Duodenal mucosa (tissue), 2 donors: ENCODE data around the gene MAP4K4.

ENCODE experiments used
- H3K27ac ChIP-seq: one replicate; pipeline ENCODE4 v1.7.0; 2013; ENCODE audit warnings: low read depth, low read length
- H3K27me3 ChIP-seq, 2 donors: one replicate each; pipeline ENCODE4 v1.7.0; 2013; ENCODE audit warnings: low read length in 2 of 2, control low read depth in 1 of 2; ENCODE audit not compliant: insufficient read depth in 2 of 2, control insufficient read depth in 1 of 2
- H3K36me3 ChIP-seq, 2 donors: one replicate each; pipeline ENCODE4 v1.7.0; 2013; ENCODE audit warnings: low read length in 2 of 2, control low read depth in 1 of 2; ENCODE audit not compliant: insufficient read depth in 2 of 2, control insufficient read depth in 1 of 2
- H3K4me1 ChIP-seq, 2 donors: one replicate each; pipeline ENCODE4 v1.7.0; 2013; ENCODE audit warnings: low read length in 2 of 2, control low read depth in 1 of 2; ENCODE audit not compliant: insufficient read depth in 2 of 2, control insufficient read depth in 1 of 2
- H3K4me3 ChIP-seq, 2 donors: one replicate each; pipeline ENCODE4 v1.7.0; 2013; ENCODE audit warnings: low read length in 2 of 2, low read depth in 1 of 2
- H3K9ac ChIP-seq, 2 donors: one replicate each; pipeline ENCODE4 v1.7.0; 2013; ENCODE audit warnings: low read length in 2 of 2, low read depth in 1 of 2
- H3K9me3 ChIP-seq, 2 donors: one replicate each; pipeline ENCODE4 v1.7.0; 2013; ENCODE audit warnings: low read length in 2 of 2, control low read depth in 1 of 2; ENCODE audit not compliant: control insufficient read depth in 1 of 2

Gene MAP4K4

GRCh38 chr2:101788565-101788964 is 91.1 kb downstream of the MAP4K4 start:
- Histone ChIP-seq H3K27ac (no peak overlapping the region), H3K9ac (no peak overlapping the region), H3K4me3 (no peak overlapping the region), H3K9me3 (no peaks in the 10 kb centered on the region), H3K27me3 (no peaks in the 10 kb centered on the region), H3K36me3 (no peaks in the 10 kb centered on the region), H3K4me1 (peaks cover 6 to 9% of the 10 kb centered on the region in 2 donors)

GRCh38 chr2:101788995-101789970 is 91.8 kb downstream of the MAP4K4 start:
- peaks cover 3 to 9% of the 10 kb centered on the region in 2 donors for H3K4me1 ChIP-seq

GRCh38 chr2:101790416-101790815 is 92.9 kb downstream of the MAP4K4 start:
- H3K27me3 ChIP-seq = no peaks in the 10 kb centered on the region
- H3K4me3 ChIP-seq = no peak overlapping the region
- no peaks in the 10 kb centered on the region for H3K36me3 ChIP-seq
- H3K9me3 ChIP-seq = no peaks in the 10 kb centered on the region
- no peak overlapping the region for H3K27ac ChIP-seq
- no peak overlapping the region for H3K9ac ChIP-seq
- peaks cover 2 to 9% of the 10 kb centered on the region in 2 donors for H3K4me1 ChIP-seq

More at GRCh38 chr2:101788995-101789970, 91.8 kb downstream of the MAP4K4 start:
- H3K36me3 ChIP-seq = no peaks in the 10 kb centered on the region
- H3K27me3 ChIP-seq = no peaks in the 10 kb centered on the region
- H3K9me3 ChIP-seq = no peaks in the 10 kb centered on the region
- H3K4me3 ChIP-seq = no peak overlapping the region
- no peak overlapping the region for H3K9ac ChIP-seq
- no peak overlapping the region for H3K27ac ChIP-seq

GRCh38 chr2:101790857-101791256 is 93.3 kb downstream of the MAP4K4 start:
- Histone ChIP-seq H3K36me3 (no peaks in the 10 kb centered on the region), H3K9ac (no peak overlapping the region), H3K4me1 (peaks cover 2 to 9% of the 10 kb centered on the region in 2 donors), H3K4me3 (no peak overlapping the region), H3K9me3 (no peaks in the 10 kb centered on the region), H3K27ac (no peak overlapping the region), H3K27me3 (no peaks in the 10 kb centered on the region)

GRCh38 chr2:101792208-101792607 is 94.7 kb downstream of the MAP4K4 start:
- no peaks in the 10 kb centered on the region for H3K36me3 ChIP-seq
- H3K27me3 ChIP-seq = no peaks in the 10 kb centered on the region
- no peaks in the 10 kb centered on the region for H3K9me3 ChIP-seq
- H3K27ac ChIP-seq = no peak overlapping the region
- H3K4me3 ChIP-seq = no peak overlapping the region
- H3K4me1 ChIP-seq = peaks cover 2 to 9% of the 10 kb centered on the region in 2 donors
- no peak overlapping the region for H3K9ac ChIP-seq

GRCh38 chr2:101793277-101793969 is 95.9 kb downstream of the MAP4K4 start:
- Histone ChIP-seq H3K27ac (no peak overlapping the region), H3K27me3 (no peaks in the 10 kb centered on the region), H3K4me3 (no peak overlapping the region), H3K4me1 (peaks cover 2 to 9% of the 10 kb centered on the region in 2 donors), H3K9me3 (no peaks in the 10 kb centered on the region), H3K9ac (no peak overlapping the region), H3K36me3 (no peaks in the 10 kb centered on the region)

GRCh38 chr2:101794141-101794540 is 96.6 kb downstream of the MAP4K4 start:
- Histone ChIP-seq H3K9ac (no peak overlapping the region), H3K4me3 (no peak overlapping the region), H3K4me1 (peaks cover 2 to 6% of the 10 kb centered on the region in 2 donors), H3K27ac (no peak overlapping the region), H3K36me3 (no peaks in the 10 kb centered on the region), H3K27me3 (no peaks in the 10 kb centered on the region), H3K9me3 (no peaks in the 10 kb centered on the region)

- Histone ChIP-seq H3K36me3 (no peaks in the 10 kb centered on the region), H3K9ac (no peak overlapping the region), H3K4me3 (no peak overlapping the region), H3K27ac (no peak overlapping the region), H3K27me3 (no peaks in the 10 kb centered on the region), H3K4me1 (no peaks in the 10 kb centered on the region), H3K9me3 (no peaks in the 10 kb centered on the region)
Observed at GRCh38 chr2:101795033-101795432, 97.5 kb downstream of the MAP4K4 start.

- H3K4me3 ChIP-seq = no peak overlapping the region
- H3K27me3 ChIP-seq = no peaks in the 10 kb centered on the region
- no peaks in the 10 kb centered on the region for H3K36me3 ChIP-seq
- H3K9ac ChIP-seq = no peak overlapping the region
- H3K4me1 ChIP-seq = peaks cover under 1 to 1% of the 10 kb centered on the region in 2 donors
- no peaks in the 10 kb centered on the region for H3K9me3 ChIP-seq
- no peak overlapping the region for H3K27ac ChIP-seq
Observed at GRCh38 chr2:101796825-101797600, 99.5 kb downstream of the MAP4K4 start.
